Measurements from ENCODE around the gene SLC41A3.
"Not testable (repeated sequence)": the region's sequence is repeated elsewhere in the genome, so short reads cannot be mapped to it uniquely, and the experiment has no call there.

SLC41A3 gene

DNA sequence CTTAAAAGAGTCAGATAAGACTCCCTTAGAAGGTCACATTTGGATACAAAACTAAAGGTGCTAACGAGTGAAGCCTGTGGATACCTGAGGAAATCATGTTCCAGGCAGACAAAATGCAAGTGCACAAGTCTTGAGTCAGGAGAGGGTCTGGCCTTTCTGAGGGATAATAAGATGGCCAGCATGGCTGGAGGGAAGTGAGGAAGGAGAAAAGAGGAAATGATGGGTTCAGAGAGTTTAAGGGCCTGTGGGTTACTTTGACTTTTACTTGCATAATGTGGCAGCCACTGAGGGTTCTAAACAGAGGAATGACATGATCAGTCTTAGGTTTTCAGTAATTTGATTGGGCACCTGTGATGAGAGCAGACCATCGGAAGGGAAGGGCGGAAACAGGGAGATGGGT, 118.4 kb downstream of the SLC41A3 start:
- no peak for DNase-seq (ENCODE audit: low read depth, low spot score)
- H3K27ac ChIP-seq, result no peak overlapping the region

DNA sequence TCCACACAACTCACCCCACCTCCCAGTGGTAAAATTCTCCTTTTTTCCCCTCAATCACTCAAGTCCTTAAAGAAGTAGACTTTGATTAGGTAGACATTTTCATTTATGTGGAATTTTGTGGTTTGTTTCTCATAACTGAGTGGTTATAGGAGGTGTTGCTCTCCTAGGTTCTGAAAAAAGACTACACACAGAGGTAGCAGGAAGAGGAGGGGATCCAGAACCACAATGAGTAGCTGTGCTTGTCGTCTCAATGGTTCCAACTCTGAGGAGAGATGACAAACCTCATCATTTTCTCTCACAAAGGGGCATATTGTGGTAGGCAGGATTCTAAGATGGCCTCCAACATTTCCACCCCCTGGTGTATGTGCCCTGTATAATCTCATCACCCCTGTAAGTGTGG, 120.1 kb downstream of the SLC41A3 start:
- H3K27ac ChIP-seq; DNase-seq (ENCODE audit: low read depth, low spot score): not testable (repeated sequence)

DNA sequence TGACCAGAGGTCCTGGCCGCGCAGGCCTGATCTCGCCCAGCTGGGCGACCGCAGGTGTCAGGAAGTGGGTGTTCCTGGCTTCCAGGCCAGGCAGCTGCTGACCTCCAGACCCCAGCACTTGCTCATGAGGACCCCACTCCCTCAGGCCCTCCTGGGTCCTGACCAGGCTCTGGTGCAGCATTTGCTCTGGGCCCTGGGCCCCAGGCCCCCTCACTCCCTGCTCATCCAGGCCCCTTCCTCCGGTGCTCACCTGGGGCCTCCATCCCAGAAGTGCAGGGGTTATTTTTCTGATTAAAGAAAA, 122.7 kb downstream of the SLC41A3 start:
- H3K27ac ChIP-seq, result no peak overlapping the region

DNA sequence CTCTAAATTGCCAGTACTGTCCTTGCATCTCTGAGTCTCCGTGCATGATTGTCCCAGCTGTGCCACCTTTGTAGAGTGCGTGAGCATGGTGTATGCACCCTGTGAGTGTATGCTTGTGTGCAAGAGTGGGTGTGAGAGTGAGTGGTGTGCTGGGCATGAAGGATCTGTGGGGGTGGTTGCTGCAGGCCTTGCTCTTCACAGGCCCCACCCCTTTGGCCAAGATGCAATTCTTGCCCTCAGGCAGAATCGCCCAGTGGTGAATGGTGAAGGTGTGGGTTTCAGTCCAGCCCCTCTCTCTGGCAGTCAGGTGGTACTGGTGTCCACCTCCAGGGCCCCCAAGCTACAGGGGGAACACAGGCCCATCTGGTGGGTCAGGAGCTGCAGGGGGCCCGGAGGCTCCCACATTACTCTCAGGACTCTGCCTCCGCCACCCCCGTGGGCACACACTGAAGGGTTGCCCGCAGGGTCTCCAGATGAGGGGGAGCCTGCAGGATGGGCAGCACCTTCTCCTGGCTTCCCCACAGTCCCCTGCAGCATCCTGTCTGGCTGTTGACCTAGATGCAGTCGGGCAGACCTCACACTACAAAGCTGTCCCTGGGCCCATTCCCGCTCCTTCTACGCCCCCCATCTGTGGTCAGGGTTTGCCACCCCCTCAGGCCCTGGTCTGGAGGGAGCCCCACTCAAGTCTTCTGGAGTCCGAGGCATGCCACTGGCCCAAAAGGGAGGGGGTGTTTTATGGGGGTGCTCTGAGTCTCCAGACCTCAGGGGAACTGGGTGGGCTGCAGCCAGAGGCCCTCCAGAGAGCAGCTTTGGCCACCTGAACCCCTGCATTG, 123.3 kb downstream of the SLC41A3 start:
- DNase-seq (ENCODE audit: low read depth, low spot score), result no peak
- H3K27ac ChIP-seq, result no peak overlapping the region

More for the DNA sequence above, 122.7 kb downstream of the SLC41A3 start:
- DNase-seq (ENCODE audit: low read depth, low spot score), result no peak

DNA sequence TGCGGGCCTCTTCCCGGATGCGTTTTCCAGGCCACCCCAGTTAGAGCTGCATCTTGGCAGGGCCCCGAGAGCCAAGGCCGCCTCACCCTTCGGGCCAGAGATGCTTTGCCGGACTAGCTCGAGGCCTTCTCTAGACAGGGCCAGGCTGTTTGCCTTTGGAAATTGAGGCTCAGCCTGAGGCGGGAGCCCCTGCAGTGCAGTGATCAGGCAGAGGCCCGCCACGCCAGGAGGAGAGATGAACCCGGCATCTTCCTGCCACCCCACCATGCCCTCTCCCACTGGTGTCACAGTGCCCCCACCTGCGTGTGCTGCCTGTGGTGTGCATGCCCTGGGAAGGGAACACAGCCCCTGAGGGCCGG, 123.9 kb downstream of the SLC41A3 start:
- H3K27ac ChIP-seq, result no peak overlapping the region
- no peak for DNase-seq (ENCODE audit: low read depth, low spot score)

DNA sequence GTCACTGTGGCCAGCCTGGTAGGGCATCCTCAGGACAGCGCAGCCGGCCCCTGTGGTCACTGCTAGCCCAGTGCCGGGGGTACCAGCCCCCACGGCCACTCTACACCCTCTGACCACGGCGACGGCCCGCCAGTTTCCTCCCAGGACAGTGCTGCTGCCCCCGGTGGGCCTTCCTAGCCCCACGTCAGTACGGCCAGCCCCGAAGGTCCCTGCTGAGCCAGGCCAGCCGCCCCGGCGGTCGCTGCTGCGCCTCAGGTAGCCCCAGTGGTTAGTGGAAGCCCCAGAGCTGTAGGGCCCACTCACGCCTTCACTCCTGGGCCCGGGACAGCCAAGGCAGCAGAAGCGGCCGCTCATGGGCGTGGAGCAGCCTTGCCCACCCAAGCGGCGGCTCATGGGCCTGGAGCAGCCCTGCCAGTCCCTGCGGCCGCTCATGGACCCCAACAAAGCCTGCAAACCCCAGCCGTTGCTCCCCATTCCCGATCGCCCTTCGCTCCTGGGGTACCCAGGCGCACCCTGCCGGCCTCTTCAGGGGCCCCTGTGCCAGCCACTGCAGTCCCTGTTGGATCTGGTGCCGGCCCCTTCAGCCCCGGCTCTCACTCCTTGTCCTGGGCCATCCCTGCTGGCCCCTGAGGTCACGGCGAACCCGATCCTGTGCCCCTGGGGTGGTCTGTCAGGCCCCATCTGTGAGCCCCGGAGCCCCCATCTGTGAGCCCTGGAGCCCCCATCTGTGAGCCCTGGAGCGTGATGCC, 124.4 kb downstream of the SLC41A3 start:
- DNase-seq (ENCODE audit: low read depth, low spot score), result no peak
- no peak overlapping the region for H3K27ac ChIP-seq

DNA sequence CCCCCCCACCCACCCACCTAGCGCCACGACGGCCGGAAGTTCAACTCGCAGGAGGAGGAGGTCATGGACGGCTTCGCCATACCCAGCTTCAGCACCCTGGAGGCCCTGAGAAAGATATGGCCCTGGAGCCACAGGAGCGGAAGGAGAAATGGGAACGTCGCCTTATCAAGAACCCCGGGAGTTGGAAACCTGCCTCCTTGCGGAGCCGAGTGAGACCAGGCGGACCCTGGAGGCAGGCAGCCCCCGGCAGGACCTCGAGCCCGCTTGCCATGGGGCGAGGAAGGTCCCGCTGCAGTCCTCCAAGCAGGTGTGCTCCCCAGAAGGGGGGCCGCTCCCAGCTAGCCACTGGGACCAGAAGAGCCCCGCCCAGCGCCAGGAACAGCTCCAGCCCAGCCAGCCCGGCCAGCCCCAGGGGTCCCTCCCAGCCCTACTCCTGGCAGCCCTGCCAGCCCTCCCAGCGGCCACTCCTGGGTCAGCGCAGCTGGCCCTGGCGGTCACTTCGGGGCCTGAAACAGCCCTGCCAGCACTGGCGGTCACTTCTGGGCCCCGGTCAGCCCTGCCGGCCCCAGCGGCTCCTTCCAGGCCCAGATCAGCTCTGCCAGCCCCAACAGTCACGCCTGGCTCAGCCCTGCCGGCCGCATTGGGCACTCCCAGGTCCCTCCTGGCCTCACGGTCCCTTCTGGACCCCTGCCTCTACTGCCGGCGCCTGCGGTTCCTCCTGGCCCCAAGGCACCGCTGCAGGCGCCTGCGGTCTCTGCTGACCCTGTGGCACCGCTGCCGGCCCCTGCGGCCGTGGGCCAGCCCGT, 125.2 kb downstream of the SLC41A3 start:
- no peak overlapping the region for H3K27ac ChIP-seq
- DNase-seq (ENCODE audit: low read depth, low spot score), result no peak

GRCh38 chr3:125957674-125958510, 126.0 kb downstream of the SLC41A3 start:
- no peak for DNase-seq (ENCODE audit: low read depth, low spot score)
- H3K27ac ChIP-seq, result no peak overlapping the region

DNA sequence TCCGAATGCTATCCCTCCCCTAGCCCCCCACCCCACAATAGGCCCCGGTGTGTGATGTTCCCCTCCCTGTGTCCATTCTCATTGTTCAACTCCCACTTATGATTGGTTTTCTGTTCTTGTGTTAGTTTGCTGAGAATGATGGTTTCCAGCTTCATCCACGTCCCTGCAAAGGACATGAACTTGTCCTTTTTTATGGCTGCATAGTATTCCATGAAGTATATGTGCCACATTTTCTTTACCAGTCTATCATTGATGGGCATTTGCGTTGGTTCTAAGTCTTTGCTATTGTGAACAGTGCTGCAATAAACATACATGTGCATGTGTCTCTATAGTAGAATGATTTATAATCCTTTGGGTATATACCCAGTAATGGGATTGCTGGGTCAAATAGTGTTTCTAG, 126.9 kb downstream of the SLC41A3 start:
- not testable (repeated sequence) for DNase-seq (ENCODE audit: low read depth, low spot score); H3K27ac ChIP-seq

Data from epithelial cell of prostate (primary cell).